ENCODE results near the gene BBLN.

DNA sequence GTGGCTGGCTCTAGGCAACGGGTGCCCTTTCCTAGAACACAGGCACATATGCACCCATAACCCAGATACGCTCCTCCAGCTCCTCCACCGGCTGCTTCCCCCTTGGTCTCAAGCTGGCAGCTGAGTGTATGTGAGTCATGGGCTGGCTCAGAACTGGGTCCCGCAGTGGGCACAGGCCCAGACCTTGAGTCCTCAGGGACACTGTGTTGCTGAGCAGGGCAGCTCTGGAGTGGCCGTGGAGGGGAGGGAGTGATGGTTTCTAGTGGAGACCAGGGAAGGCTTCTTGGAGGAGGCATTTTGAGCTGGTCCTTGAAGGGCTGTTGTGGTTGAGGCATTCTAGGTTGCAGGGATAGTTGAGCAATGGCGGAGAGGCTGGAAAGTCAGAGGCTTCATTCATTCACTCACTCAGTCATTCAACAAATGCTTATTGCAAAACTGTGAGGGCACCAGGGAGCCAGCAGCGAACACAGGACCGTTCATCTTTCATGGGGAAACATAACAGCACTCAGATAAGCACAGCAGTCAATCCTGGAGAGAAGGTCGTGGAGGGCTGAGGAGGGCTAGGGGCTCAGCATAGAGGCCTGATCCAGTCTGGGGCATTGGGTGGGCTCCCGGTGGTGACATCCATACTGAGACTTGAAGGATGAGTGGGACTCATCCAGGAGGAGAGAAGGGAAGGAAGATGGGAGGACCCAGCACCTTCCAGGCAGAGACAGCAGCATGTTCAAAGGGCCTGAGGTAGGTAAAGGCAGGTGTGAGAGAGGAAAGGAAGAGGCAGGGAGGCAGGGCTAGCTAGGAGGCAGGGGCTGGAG lies 2.4 kb downstream of the BBLN start:
- TF ChIP-seq, protein P1, sequence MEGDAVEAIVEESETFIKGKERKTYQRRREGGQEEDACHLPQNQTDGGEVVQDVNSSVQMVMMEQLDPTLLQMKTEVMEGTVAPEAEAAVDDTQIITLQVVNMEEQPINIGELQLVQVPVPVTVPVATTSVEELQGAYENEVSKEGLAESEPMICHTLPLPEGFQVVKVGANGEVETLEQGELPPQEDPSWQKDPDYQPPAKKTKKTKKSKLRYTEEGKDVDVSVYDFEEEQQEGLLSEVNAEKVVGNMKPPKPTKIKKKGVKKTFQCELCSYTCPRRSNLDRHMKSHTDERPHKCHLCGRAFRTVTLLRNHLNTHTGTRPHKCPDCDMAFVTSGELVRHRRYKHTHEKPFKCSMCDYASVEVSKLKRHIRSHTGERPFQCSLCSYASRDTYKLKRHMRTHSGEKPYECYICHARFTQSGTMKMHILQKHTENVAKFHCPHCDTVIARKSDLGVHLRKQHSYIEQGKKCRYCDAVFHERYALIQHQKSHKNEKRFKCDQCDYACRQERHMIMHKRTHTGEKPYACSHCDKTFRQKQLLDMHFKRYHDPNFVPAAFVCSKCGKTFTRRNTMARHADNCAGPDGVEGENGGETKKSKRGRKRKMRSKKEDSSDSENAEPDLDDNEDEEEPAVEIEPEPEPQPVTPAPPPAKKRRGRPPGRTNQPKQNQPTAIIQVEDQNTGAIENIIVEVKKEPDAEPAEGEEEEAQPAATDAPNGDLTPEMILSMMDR (IDR thresholded peaks at IDR 0.05): no peak
- no peak for TF ChIP-seq EZH2 (IDR thresholded peaks at IDR 0.05)
